ENCODE data around the gene USP48.

USP48 gene

GRCh38 chr1:21667348-21668231, 115.4 kb downstream of the USP48 start:
- no peak for DNase-seq

DNA sequence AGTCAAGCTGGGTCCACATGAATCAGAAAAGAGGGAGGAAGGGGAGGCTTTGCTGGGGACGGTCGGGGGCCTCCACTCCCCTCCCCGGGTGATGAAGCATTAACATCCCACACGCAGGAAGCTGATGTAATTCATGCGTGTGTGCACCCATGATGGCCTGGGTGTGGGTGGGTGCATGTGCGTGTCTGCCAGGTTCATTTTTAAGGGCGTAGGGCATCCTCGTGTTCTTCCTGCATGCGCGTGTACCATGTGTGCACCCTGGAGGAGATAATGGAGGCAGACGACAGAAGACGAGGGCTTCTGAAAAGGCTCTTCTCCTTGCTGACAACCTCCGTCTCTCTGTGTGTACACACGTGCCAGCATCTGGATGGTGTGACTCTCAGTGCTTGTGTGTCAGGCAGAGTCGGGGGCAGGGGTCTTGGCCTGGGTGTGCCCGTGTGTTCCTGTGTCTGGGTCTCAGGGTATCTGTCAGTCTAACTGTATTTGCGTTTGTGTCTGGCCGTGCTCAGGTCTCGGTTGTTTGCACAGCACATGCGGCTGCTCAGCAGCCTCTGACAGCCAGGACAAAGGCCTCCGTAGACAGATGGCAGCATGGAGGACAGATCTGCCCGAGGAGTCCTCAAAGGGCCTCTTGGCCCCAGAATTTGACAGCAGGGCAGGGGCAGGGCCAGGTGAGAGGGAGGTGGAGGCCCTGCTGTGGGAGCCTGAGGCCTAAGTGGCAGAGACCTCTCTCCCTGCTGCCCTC, 116.2 kb downstream of the USP48 start:
- no peak for DNase-seq

DNA sequence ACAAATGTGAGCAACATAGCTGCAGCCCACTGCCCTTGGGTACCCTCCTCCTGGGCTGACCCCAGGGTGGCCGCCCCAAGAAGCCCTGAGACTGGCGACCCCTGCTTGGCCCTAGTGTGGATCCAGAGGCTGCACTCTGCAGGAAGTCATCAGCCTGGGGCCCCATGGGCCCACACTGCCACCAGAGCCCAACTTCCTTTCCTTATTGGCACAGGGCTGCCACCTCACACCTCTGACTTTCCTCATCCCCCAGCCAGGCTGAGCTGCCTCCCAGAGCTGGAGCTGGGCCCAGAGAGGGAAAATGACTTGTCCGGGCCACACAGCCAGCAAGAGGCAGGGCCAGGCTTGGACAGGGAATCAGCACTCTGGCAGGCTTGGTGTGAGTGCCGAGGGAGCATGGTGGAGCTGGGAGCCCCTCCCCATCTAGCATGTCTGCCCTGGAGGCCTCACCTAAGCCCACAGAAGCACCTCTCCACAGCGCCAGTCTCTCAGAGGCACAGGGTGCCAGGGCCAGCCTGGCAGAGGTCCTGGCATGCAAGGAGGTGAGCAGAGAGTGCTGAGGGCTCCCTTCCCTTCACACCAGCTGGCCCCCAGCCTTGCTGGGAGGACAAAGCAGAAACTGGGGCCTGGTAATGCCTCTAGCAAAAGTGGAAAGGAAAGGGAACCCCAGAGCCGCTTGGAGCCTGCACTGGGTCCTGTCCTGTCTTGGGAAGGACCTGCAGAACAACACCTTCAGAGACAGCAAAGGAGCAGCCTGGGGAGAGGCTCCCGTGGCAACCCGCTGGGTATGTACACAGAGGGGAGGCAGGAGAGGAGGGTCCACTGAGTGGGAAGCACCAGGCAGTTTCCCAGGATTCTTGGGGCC, 117.0 kb downstream of the USP48 start:
- DNase-seq: no peak

- no peak for DNase-seq
Measured at GRCh38 chr1:21664806-21665588, 118.0 kb downstream of the USP48 start.

- no peak for DNase-seq
Measured at GRCh38 chr1:21663951-21664805, 118.8 kb downstream of the USP48 start.

DNA sequence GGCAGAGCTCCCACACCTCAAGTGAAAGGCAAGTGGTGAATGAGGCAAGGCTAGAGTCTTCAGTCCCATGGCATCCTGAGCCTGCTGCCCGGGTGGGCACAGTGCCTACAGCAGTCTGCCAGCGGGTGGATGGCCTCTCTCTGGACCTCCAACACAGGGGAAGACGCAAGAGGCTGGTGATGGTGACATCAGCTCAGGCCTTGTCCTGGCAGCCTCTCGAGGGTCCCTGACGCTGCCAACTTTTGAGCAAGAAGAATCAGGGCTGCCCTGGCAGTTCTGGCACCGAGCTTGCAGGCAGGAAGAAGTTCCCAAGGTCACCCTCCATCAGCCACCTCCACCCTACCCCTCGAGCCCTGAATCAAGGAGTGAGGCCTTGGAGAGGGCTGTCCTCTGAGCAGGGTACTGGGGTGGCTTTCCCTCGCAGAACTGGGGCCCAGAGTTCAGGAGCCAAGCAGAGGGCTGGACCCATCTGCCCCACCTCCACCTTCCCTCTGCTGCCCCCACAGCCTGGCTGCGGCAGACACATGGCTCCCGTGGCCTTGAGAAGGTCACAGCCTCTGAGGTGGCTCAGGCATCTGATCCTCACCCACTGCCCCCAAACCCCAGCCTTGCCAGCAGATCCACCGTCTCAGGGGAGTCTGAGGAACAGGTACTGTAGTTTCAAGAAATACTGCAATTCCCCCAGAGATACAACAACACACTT, 119.5 kb downstream of the USP48 start:
- DNase-seq: no peak

GRCh38 chr1:21662426-21663247, 120.3 kb downstream of the USP48 start:
- no peak for DNase-seq

DNA sequence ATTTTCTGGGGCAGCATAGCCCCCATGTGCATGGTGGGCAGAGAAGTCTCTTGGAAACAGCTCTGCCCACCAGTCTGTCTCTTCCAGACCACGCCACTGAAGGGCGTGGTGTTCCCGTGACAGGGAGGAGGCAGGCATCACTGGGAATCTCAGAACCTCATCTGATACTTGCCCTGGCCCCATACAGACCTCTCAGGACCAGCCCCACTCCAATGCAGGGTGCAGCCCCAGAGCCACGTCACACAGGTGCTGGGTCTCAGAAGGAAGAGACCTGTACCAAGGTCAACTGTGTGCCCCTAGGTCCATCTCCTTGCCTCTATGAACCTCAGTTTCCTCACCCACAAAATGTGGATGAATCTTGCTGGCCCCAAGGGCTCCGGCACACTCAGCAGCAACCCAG, 121.1 kb downstream of the USP48 start:
- DNase-seq: no peak

- no peak for DNase-seq
Measured at GRCh38 chr1:21659924-21660326, 123.0 kb downstream of the USP48 start.

DNA sequence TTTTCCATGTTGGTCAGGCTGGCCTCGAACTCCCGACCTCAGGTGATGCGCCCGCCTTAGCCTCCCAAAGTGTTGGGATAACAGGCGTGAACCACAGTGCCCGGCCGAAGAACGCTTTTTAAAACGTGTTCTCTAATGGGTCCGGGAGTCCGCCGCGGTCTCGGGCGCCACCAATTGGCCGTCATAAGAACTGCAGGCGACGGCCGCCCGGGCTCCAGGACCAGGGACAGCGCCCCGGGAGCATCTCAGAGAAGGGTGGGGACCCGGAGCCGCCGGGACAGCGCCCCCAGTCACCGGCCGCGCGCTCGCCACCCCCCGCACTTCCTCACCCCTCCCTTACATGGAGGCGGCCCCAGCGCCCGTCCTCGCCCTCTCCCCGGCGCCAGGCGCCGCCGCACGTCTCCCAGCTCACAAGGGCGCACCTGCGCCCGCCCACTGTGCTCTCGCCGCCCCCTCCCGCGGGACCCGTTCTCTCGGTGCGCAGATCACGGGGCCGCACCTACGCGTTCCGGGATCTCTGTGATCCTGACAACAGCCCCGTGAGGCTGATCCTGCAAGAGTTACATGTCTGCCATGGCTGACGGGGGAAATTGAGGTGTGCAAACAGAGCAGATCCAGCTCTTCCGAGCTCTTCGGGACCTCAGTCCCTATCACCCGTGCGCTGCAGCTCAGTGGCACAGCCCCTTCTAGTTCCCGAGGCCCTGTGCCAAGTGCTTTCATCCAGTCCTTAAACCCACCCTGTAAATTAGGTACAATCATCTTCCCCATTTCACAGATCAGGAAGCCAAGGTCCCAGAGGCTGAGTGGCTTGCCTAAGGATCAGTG, 123.6 kb downstream of the USP48 start:
- DNase-seq: peak; percentile 86

- DNase-seq: no peak
Measured at GRCh38 chr1:21657456-21658190, 125.3 kb downstream of the USP48 start.

DNA sequence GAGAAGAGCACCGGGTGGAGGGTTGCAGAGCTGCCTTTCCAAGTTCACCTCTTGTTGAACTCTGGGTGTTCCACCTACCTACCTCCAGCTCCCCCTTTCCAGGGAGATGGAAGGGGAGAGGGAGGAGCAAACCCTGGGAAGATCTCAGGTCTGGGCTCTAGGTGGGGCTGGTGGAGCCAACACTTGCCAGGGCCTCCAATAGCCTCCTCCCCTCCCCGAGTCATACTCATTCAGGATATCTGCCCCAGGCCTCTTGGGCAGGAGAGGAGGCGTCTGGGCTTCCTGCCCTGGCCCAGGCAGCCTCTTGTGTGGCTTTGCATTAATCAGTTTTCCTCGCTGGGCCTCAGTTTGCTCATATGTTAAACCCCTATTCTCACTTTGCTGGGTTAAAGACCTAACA, 127.2 kb downstream of the USP48 start:
- DNase-seq: no peak

DNA sequence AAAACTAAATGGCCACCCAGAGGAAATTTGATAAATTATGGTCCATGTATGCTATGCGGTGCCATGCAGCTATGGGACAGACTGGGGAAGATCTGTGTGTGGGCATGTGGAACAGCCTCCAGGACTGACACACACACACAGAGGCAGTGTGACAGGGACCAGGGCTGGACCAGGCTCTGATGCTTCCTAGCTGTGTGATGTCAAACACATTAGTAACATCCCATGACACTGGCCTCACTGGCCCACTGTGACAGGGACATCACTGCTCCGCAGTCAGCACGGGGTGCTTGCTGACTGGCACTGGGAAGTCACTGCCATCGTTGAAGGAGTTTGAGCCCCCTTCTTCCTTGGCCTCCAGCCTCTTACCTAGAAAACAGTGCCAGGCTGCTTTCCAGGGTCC, 127.7 kb downstream of the USP48 start:
- DNase-seq: no peak

DNA sequence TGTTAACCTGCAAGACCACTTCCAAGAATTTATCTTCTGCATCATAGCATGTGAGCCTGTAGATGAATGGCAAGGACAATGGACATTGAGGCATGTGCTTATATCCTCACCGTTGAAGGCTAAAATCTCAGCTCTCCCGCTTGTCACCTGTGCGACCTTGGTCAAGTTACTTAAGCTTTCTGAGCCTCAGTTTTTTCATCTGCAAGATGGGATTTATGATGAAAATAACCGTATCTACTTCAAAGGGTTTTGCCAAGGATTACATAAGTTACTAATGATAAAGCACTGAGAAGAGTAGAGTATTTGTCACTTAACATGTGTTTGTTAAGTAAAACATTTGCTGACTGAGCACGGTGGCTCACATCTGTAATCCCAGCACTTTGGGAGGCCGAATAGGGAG, 128.7 kb downstream of the USP48 start:
- no peak for DNase-seq

DNA sequence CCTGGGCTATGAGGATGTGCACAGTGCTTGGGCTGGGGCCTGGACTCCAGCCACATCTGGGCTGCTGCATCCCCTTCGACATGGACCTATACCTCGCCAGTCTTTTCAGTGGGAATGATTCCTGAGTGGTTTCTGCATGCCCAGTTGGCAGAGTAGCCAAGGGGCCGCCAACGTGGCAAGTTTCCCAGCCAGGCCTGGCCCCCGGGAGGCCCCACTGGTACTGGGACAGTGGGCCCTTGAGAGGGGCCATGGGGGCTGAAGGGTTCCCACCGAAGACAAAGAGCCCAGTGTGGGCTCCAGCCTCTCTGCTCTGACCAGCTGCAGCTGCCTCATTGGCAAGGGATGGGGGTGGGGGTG, 129.2 kb downstream of the USP48 start:
- no peak for DNase-seq

- DNase-seq: no peak
Measured at GRCh38 chr1:21652937-21653743, 129.8 kb downstream of the USP48 start.
